HG02642 (cell line): Measurements from ENCODE around the gene SSBP3.

ENCODE experiments used
- ATAC-seq: cut with Tn5 transposase; IDR thresholded peaks from one replicate; pipeline ENCODE4 v1.9.1; 2021; ENCODE audit warnings: mild to moderate bottlenecking; ENCODE audit not compliant: unreplicated experiment, poor library complexity

SSBP3 gene

GRCh38 chr1:54274881-54275280, 131.3 kb downstream of the SSBP3 start:
- ATAC-seq, result no peak

GRCh38 chr1:54274448-54274847, 131.7 kb downstream of the SSBP3 start:
- no peak for ATAC-seq

- no peak for ATAC-seq
Observed at GRCh38 chr1:54273795-54274163, 132.4 kb downstream of the SSBP3 start.

GRCh38 chr1:54273092-54273794, 133.0 kb downstream of the SSBP3 start:
- ATAC-seq, result no peak

- no peak for ATAC-seq
Observed at GRCh38 chr1:54272772-54273091, 133.5 kb downstream of the SSBP3 start.

- no peak for ATAC-seq
Observed at GRCh38 chr1:54272134-54272533, 134.1 kb downstream of the SSBP3 start.

- no peak for ATAC-seq
Observed at GRCh38 chr1:54271341-54271740, 134.9 kb downstream of the SSBP3 start.

- ATAC-seq, result no peak
Observed at GRCh38 chr1:54270543-54270942, 135.7 kb downstream of the SSBP3 start.

GRCh38 chr1:54268762-54269297, 137.4 kb downstream of the SSBP3 start:
- ATAC-seq, result no peak

GRCh38 chr1:54267815-54268761, 138.1 kb downstream of the SSBP3 start:
- no peak for ATAC-seq

- no peak for ATAC-seq
Observed at GRCh38 chr1:54266908-54267307, 139.3 kb downstream of the SSBP3 start.

- ATAC-seq, result no peak
Observed at GRCh38 chr1:54266195-54266594, 140.0 kb downstream of the SSBP3 start.

GRCh38 chr1:54265659-54266058, 140.5 kb downstream of the SSBP3 start:
- ATAC-seq, result no peak

- ATAC-seq, result no peak
Observed at GRCh38 chr1:54265126-54265525, 141.1 kb downstream of the SSBP3 start.

- no peak for ATAC-seq
Observed at GRCh38 chr1:54263601-54264226, 142.5 kb downstream of the SSBP3 start.

GRCh38 chr1:54262244-54262643, 143.9 kb downstream of the SSBP3 start:
- no peak for ATAC-seq

- no peak for ATAC-seq
Observed at GRCh38 chr1:54260810-54261209, 145.4 kb downstream of the SSBP3 start.

GRCh38 chr1:54259546-54260140, 146.6 kb downstream of the SSBP3 start:
- ATAC-seq, result no peak

- no peak for ATAC-seq
Observed at GRCh38 chr1:54257876-54258275, 148.3 kb downstream of the SSBP3 start.

GRCh38 chr1:54257346-54257620, 148.9 kb downstream of the SSBP3 start:
- no peak for ATAC-seq
